ENCODE results near the gene SOSTDC1. TPM values are rescaled to one million over a fixed set of nuclear protein-coding genes. Genes with fewer than 3 reads are reported as not detected.

Gene SOSTDC1
- total RNA-seq, 1 donor from 2014 or later, result 30.2 TPM

GRCh38 chr7:16420649-16421332, 44.7 kb downstream of the SOSTDC1 start:
- DNase-seq (ENCODE audit: low spot score in 2 of 2) (peak; percentile 67), FAIRE-seq (no peak)

- no peak for DNase-seq (ENCODE audit: low spot score in 2 of 2)
These were observed 45.2 kb downstream of the SOSTDC1 start for GRCh38 chr7:16420329-16420648.

DNA sequence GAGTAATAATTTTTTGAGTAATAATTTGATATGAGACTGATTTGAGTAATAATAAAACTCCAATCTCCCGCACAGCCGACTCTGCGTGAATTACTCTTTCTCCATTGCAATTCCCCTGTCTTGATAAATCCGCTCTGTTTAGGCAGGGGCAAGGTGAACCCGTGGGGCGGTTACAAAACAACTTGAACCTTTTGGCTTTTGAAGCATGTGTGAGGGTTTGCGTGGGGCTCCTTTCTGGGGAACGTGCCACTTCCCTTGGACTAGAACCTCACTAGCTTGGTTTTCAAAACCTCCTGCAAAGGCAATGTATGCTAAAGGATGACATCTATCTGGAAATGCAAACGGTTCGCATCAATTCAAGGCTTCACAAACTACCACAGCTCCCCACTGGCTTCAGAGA, 45.7 kb downstream of the SOSTDC1 start:
- no peak for DNase-seq (ENCODE audit: low spot score in 2 of 2)
- FAIRE-seq, result no peak

More at GRCh38 chr7:16420329-16420648, 45.2 kb downstream of the SOSTDC1 start:
- no peak for FAIRE-seq

- DNase-seq (ENCODE audit: low spot score in 2 of 2) (no peak), FAIRE-seq (no peak)
These were observed 46.4 kb downstream of the SOSTDC1 start for GRCh38 chr7:16419126-16419525.

- FAIRE-seq, result no peak
These were observed 47.6 kb downstream of the SOSTDC1 start for GRCh38 chr7:16417906-16418305.

GRCh38 chr7:16416289-16417282, 49.0 kb downstream of the SOSTDC1 start:
- no peak for FAIRE-seq
- no peak for DNase-seq (ENCODE audit: low spot score in 2 of 2)

More at GRCh38 chr7:16417906-16418305, 47.6 kb downstream of the SOSTDC1 start:
- no peak for DNase-seq (ENCODE audit: low spot score in 2 of 2)

- DNase-seq (ENCODE audit: low spot score in 2 of 2), result no peak
- FAIRE-seq, result no peak
These were observed 53.0 kb downstream of the SOSTDC1 start for GRCh38 chr7:16412274-16413254.

Small RNA genes lying within 50 kb of the gene (small RNA-seq; reads per million reads assigned to genes)
- not detected for gene AC005014.3

Other genes starting within 250 kb of the SOSTDC1 start
- 9.0 TPM for gene CRPPA, start 44.2 kb downstream of the SOSTDC1 start, total RNA-seq
- not detected for gene LRRC72, start 61.1 kb upstream of the SOSTDC1 start, total RNA-seq
- 96.6 TPM for gene ANKMY2, start 180.0 kb upstream of the SOSTDC1 start, total RNA-seq
- 101 TPM for gene BZW2, start 180.4 kb upstream of the SOSTDC1 start, total RNA-seq